Lung (tissue), 12 donors: ENCODE measurements around the gene EIF2B5. TPM values are rescaled to one million over a fixed set of nuclear protein-coding genes. Genes with fewer than 3 reads are reported as not detected.

Experiments
- ATAC-seq: fragments of 200-7000 bp; cut with Tn5 transposase; one replicate; pipeline ENCODE4 v1.9.1; 2020; ENCODE audit warnings: moderate number of reproducible peaks; ENCODE audit not compliant: insufficient read depth, low FRiP score
- DNase-seq, 3 donors: peaks; one replicate each; pipeline ENCODE4 v3.0.0-alpha.2; 2013 to 2017
- H3K27ac ChIP-seq, 2 donors: one replicate each; pipeline ENCODE4 v1.5.1; 2013; ENCODE audit warnings: mild to moderate bottlenecking in 2 of 2, moderate library complexity in 2 of 2, control low read depth in 1 of 2, inconsistent platforms in 1 of 2, low read depth in 1 of 2, low read length in 1 of 2
- H3K27me3 ChIP-seq, 3 donors: one replicate each; pipeline ENCODE4 v1.5.1; 2013; ENCODE audit warnings: low read length in 2 of 3; ENCODE audit not compliant: control insufficient read depth in 3 of 3, insufficient read depth in 3 of 3
- H3K36me3 ChIP-seq, 4 donors: one replicate each; pipeline ENCODE4 v1.5.1; 2013; ENCODE audit warnings: low read length in 4 of 4, mild to moderate bottlenecking in 1 of 4, moderate library complexity in 1 of 4; ENCODE audit not compliant: control insufficient read depth in 4 of 4, insufficient read depth in 4 of 4
- H3K4me1 ChIP-seq, 5 donors: one replicate each; pipeline ENCODE4 v1.5.1; 2013; ENCODE audit warnings: low read length in 5 of 5, mild to moderate bottlenecking in 2 of 5, moderate library complexity in 1 of 5; ENCODE audit not compliant: control insufficient read depth in 5 of 5, insufficient read depth in 5 of 5
- H3K4me3 ChIP-seq: one replicate; pipeline ENCODE4 v1.5.1; 2013; ENCODE audit warnings: mild to moderate bottlenecking, control low read depth, moderate library complexity
- H3K9ac ChIP-seq, 2 donors: one replicate each; pipeline ENCODE4 v1.5.1; 2013; ENCODE audit warnings: low read length in 2 of 2, control low read depth in 1 of 2; ENCODE audit not compliant: insufficient read depth in 1 of 2
- H3K9me3 ChIP-seq, 4 donors: one replicate each; pipeline ENCODE4 v1.5.1; 2013; ENCODE audit warnings: low read length in 3 of 4, mild to moderate bottlenecking in 1 of 4, moderate library complexity in 1 of 4; ENCODE audit not compliant: control insufficient read depth in 4 of 4, insufficient read depth in 3 of 4
- WGBS, 2 donors: extraction: QIAGEN DNeasy Blood & Tissue Kit; methylation state at CpG; one replicate each; pipeline ENCODE4 v1.1.7; 2013; 5-methylcytosine and 5-hydroxymethylcytosine counted together
- polyA plus RNA-seq, 2 donors: library from polyadenylated mRNA; stranded (reverse); fragments of 200-250 nt; gene quantifications; one replicate each; pipeline ENCODE4 v1.2.1, GENCODE V29; 2013
- total RNA-seq, 2 donors: library from RNA; depleted of rRNA in 1 of 2; stranded (reverse); fragments of >200 nt in 1 of 2; gene quantifications; one replicate each; pipeline ENCODE4 v1.2.1, GENCODE V29; 2014 to 2021
- TF ChIP-seq, protein P1 (sequence below): IDR thresholded peaks from 2 replicates; pipeline ENCODE4 v1.5.1; 2012; ENCODE audit warnings: mild to moderate bottlenecking; ENCODE audit errors: control extremely low read depth, extremely low read depth
- donor health status: control.
- donor health status: control.
- donor health status: Bipolar disorder and iron deficiency.
- donor health status: healthy.
- donor health status: DM: yes; HTN: yes; CAD: no.

EIF2B5 gene
- total and polyA plus RNA-seq, 4 donors = 32.5 to 43.2 (median 37.8) TPM

DNA sequence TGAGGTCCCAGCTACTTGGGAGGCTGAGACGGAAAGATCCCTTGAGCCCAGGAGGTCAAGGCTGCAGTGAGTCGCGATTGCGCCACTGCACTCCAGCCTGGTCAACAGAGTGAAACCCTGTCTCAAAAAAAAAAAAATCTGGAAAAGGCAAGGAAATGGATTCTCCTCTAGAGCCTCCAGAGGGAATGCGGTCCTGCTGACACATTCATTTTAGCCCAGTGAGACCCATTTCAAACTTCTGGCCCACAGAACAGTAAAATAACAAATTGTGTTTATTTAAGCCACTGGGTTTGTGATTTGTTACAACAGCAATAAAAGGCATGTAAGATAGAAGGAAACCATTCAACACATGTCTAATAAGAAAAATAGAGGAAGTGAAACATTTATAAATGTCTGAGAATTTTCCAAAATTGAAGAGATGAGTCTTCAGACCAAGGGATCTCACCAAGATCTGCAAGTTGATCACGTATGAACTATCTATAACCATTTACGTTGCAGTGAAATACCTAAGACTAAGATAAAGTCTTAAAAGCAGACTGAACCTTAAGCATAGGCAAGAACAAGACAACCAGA lies 38.3 kb upstream of the EIF2B5 start, which contains the start of gene HTR3E:
Gene HTR3E (plus strand): TSS at position 254 of the 573 bp plus-strand sequence. CDS start 466 bp downstream, outside the sequence.
- peaks cover 0 to 11% (median 5%) of the 10 kb centered on the region in 4 donors for H3K9me3 ChIP-seq
- DNase-seq (no peak), ATAC-seq (no peak)
- no peaks in the 10 kb centered on the region for H3K27me3 ChIP-seq
- H3K36me3 ChIP-seq = no peaks in the 10 kb centered on the region
- TF ChIP-seq, protein P1, sequence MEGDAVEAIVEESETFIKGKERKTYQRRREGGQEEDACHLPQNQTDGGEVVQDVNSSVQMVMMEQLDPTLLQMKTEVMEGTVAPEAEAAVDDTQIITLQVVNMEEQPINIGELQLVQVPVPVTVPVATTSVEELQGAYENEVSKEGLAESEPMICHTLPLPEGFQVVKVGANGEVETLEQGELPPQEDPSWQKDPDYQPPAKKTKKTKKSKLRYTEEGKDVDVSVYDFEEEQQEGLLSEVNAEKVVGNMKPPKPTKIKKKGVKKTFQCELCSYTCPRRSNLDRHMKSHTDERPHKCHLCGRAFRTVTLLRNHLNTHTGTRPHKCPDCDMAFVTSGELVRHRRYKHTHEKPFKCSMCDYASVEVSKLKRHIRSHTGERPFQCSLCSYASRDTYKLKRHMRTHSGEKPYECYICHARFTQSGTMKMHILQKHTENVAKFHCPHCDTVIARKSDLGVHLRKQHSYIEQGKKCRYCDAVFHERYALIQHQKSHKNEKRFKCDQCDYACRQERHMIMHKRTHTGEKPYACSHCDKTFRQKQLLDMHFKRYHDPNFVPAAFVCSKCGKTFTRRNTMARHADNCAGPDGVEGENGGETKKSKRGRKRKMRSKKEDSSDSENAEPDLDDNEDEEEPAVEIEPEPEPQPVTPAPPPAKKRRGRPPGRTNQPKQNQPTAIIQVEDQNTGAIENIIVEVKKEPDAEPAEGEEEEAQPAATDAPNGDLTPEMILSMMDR = no peak
- no peak within 1 kb of the TSS for H3K27ac ChIP-seq
- WGBS, 2 donors = 91 to 93% methylated on average over 7 of the region's 7 CpGs
- H3K4me1 ChIP-seq = no peaks in the 10 kb centered on the region
- H3K9ac ChIP-seq = no peak within 1 kb of the TSS
- H3K4me3 ChIP-seq = no peak within 1 kb of the TSS

DNA sequence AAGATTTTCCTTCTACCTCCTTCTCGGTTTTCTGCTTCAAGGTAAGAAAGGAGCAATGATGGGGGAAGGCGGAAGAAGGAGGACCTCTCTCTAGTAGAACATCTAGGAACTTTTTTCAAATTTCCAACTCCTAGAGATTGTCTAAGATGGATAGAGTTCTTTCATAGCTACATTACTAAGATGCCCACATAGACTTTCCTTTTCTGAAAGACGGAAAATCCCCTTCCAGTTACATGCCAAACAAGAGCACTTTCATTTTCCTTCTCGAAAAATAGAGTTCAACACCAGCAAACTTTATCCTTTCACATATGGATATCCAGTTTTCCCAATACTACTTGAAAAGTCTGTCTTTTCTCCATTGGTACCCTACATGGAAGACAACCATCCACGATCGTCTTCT lies 37.6 kb upstream of the EIF2B5 start:
- no peak for ATAC-seq
- DNase-seq = no peak
- Histone ChIP-seq H3K27me3 (no peaks in the 10 kb centered on the region), H3K9me3 (peaks cover 0 to 5% (median 2%) of the 10 kb centered on the region in 4 donors), H3K27ac (no peak overlapping the region), H3K36me3 (no peaks in the 10 kb centered on the region), H3K4me1 (no peaks in the 10 kb centered on the region), H3K9ac (no peak overlapping the region), H3K4me3 (no peak overlapping the region)
- WGBS, 2 donors = 86 to 90% methylated on average over 6 of the region's 6 CpGs
- TF ChIP-seq, protein P1 = no peak

DNA sequence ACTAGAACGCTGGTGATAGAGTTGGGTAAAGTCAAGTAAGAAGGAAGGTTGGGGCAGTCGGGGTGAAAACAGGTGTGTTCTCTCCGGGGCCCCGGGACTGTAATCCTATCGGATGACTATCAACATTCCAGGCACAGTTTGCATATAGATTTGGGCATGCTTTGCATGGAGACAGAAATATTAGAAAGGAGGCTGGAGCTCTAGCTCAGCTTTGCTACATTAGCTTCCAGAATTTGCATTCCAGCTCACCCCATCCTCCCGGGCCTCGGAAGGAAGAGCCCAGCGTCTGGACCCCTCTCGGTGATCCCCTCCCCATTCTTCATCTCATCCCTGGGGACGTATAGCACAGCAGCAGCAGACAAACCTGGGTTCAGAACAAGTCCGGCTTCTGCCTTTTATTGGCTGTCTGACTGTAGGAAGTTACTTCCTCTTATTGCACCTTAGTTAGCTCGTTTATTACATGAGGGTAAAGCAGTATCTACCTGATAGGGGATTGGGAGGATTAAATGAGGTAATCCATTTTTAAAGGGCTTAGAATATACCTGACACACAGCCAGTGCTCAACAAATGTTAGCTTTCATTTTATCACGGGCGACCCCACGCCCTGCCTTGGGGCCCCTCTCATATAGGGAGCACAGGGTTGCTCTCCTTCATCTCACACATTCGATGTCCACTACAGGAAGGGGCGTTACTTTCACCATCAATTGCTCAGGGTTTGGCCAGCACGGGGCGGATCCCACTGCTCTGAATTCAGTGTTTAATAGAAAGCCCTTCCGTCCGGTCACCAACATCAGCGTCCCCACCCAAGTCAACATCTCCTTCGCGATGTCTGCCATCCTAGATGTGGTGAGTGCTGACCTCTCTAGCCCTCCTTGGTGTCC lies 35.1 kb upstream of the EIF2B5 start:
- Histone ChIP-seq H3K9ac (no peak overlapping the region), H3K27ac (no peak overlapping the region), H3K9me3 (no peaks in the 10 kb centered on the region), H3K4me3 (no peak overlapping the region), H3K4me1 (no peaks in the 10 kb centered on the region), H3K27me3 (no peaks in the 10 kb centered on the region), H3K36me3 (no peaks in the 10 kb centered on the region)
- DNase-seq = no peak
- TF ChIP-seq, protein P1 = no peak
- 69 to 74% methylated on average over 24 of the region's 24 CpGs for WGBS, 2 donors
- no peak for ATAC-seq
